Fibroblast of lung (primary cell): ENCODE data around the gene FAU. TPM values are rescaled to one million over a fixed set of nuclear protein-coding genes. Genes with fewer than 3 reads are reported as not detected.

Experiments
- DNase-seq, 2 donors: peaks; one replicate each; pipeline versions ENCODE4 v3.0.0 to v3.0.0-alpha.2; 2010; ENCODE audit warnings: low read depth in 2 of 2
- H2AFZ ChIP-seq: 2 replicates; pipeline ENCODE4 v1.5.1; 2012; ENCODE audit warnings: low read length, control low read depth, inconsistent platforms
- H3K27ac ChIP-seq: 2 replicates; pipeline ENCODE4 v1.5.1; 2011; ENCODE audit warnings: low read length, control low read depth; ENCODE audit not compliant: insufficient read depth
- H3K27me3 ChIP-seq: 2 replicates; pipeline ENCODE4 v1.5.1; 2011; ENCODE audit warnings: mild to moderate bottlenecking, low read length; ENCODE audit not compliant: control insufficient read depth, insufficient read depth
- H3K36me3 ChIP-seq: 2 replicates; pipeline ENCODE4 v1.5.1; 2011; ENCODE audit warnings: low read length; ENCODE audit not compliant: control insufficient read depth, insufficient read depth
- H3K4me1 ChIP-seq: 2 replicates; pipeline ENCODE4 v1.5.1; 2011; ENCODE audit warnings: low read length; ENCODE audit not compliant: control insufficient read depth, insufficient read depth; ENCODE audit errors: extremely low read depth
- H3K4me2 ChIP-seq: 2 replicates; pipeline ENCODE4 v1.5.1; 2011; ENCODE audit warnings: low read length, control low read depth; ENCODE audit not compliant: insufficient read depth; ENCODE audit errors: extremely low read depth
- H3K4me3 ChIP-seq, 4 experiments: fragments of 200-600 bp in 1 of 4; sonication (generic) in 1 of 4; replicated peaks in 1 of 4; 2 replicates each; pipeline ENCODE4 v1.5.1; 2011 to 2016; ENCODE audit warnings: low read length in 4 of 4, low read depth in 3 of 4, mild to moderate bottlenecking in 3 of 4, control low read depth in 2 of 4, inconsistent platforms in 1 of 4, mixed read lengths in 1 of 4; ENCODE audit not compliant: insufficient read depth in 1 of 4; ENCODE audit errors: control extremely low read depth in 1 of 4
- H3K79me2 ChIP-seq: 2 replicates; pipeline ENCODE4 v1.5.1; 2012; ENCODE audit warnings: mild to moderate bottlenecking, low read length, inconsistent platforms; ENCODE audit not compliant: control insufficient read depth, insufficient read depth
- H3K9ac ChIP-seq: 2 replicates; pipeline ENCODE4 v1.5.1; 2011; ENCODE audit warnings: mild to moderate bottlenecking, low read length, control low read depth; ENCODE audit not compliant: insufficient read depth
- H3K9me3 ChIP-seq: 2 replicates; pipeline ENCODE4 v1.5.1; 2012; ENCODE audit warnings: low read depth, low read length; ENCODE audit not compliant: control insufficient read depth, insufficient read depth
- H4K20me1 ChIP-seq: 2 replicates; pipeline ENCODE4 v1.5.1; 2011; ENCODE audit warnings: low read length; ENCODE audit not compliant: control insufficient read depth, insufficient read depth; ENCODE audit errors: extremely low read depth
- CTCF ChIP-seq, 2 donors: IDR thresholded peaks in 1 of 2; conservative IDR thresholded peaks in 1 of 2; 1 replicate in 1 of 2; 2 replicates in 1 of 2; pipeline ENCODE4 v1.5.1; 2011 to 2012; ENCODE audit warnings: low read length in 2 of 2, control low read depth in 1 of 2, inconsistent platforms in 1 of 2, low read depth in 1 of 2, mild to moderate bottlenecking in 1 of 2
- EZH2 ChIP-seq: IDR thresholded peaks from 2 replicates; pipeline ENCODE4 v1.5.1; 2012; ENCODE audit warnings: low read length, control low read depth, mild to moderate bottlenecking; ENCODE audit errors: missing control alignments
- polyA plus RNA-seq, 2 donors: library from polyadenylated mRNA; depleted of rRNA in 1 of 2; stranded (reverse) in 1 of 2; unstranded in 1 of 2; fragments of >200 nt; gene quantifications; 2 replicates each; pipeline ENCODE4 v1.2.1, GENCODE V29; 2011 to 2012; ENCODE audit warnings: missing spikeins in 1 of 2
- total RNA-seq: library from RNA; depleted of rRNA; stranded (reverse); fragments of >200 nt; gene quantifications from 2 replicates; pipeline ENCODE4 v1.2.1, GENCODE V29; 2014

FAU gene
- total and polyA plus RNA-seq, 2 donors (not counting 1 experiment from before 2014, with no cell fraction given), result 256 to 336 TPM

DNA sequence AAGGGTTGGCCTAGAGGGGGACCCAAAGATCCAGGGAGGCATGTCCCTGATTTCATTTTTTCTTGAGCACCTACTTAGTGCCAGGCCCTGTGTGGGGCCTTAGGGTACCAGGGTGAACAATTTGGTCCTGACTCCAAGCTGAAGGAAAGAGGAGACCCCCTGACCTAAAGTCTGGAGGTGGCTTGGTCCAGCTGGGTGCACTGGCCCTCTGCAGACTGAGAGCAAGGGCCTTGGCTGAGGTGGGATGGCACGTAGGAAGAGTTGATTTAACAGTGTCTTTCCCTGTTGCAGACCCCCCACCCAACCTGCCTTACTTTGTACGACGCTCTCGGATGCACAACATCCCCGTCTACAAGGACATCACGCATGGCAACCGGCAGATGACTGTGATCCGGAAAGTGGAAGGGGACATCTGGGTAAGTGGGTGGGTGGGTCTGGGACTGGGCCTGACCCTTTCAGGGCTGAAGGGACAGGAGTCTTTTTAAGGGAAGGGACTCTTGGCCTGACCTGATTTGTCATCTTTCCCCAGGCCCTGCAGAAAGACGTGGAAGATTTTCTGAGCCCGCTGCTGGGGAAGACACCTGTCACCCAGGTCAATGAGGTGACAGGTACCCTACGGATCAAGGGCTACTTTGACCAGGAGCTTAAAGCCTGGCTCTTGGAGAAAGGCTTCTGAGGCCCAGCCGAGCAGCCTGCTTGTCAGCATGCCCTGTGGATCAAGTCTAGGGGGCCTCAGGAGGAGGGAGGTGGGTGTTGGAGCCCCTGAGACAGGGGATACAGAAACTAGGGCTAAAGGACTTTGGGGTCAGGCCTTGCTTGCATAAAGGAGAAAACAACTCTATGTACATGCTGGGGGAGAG, 3.5 kb upstream of the FAU start:
- H3K27me3 ChIP-seq, result no peaks in the 10 kb centered on the region
- peaks cover 28% of the 10 kb centered on the region for H3K36me3 ChIP-seq
- no peaks in the 10 kb centered on the region for H4K20me1 ChIP-seq
- H3K4me2 ChIP-seq, result no peak overlapping the region
- DNase-seq, result no peak
- H3K9me3 ChIP-seq, result no peaks in the 10 kb centered on the region
- H3K9ac ChIP-seq, result no peak overlapping the region
- peaks cover 24% of the 10 kb centered on the region for H3K79me2 ChIP-seq
- TF ChIP-seq EZH2 (no peak), CTCF (conservative IDR thresholded peaks at IDR 0.05 in 1 of 2, IDR thresholded peaks at IDR 0.05 in 1 of 2; ENCODE audit: low read depth in 1 of 2, low read length in 2 of 2) (no peak)
- no peak overlapping the region for H3K4me3 ChIP-seq
- H3K4me1 ChIP-seq, result peaks cover 6% of the 10 kb centered on the region
- no peak overlapping the region for H2AFZ ChIP-seq
- H3K27ac ChIP-seq, result no peak overlapping the region

- no peak overlapping the region for H3K27ac ChIP-seq
- no peak overlapping the region for H3K9ac ChIP-seq
- H3K4me2 ChIP-seq, result no peak overlapping the region
- H3K9me3 ChIP-seq, result no peaks in the 10 kb centered on the region
- H3K4me1 ChIP-seq, result peaks cover 6% of the 10 kb centered on the region
- peaks cover 29% of the 10 kb centered on the region for H3K79me2 ChIP-seq
- no peak overlapping the region for H2AFZ ChIP-seq
- no peak overlapping the region for H3K4me3 ChIP-seq
- TF ChIP-seq EZH2 (no peak), CTCF (conservative IDR thresholded peaks at IDR 0.05 in 1 of 2, IDR thresholded peaks at IDR 0.05 in 1 of 2; ENCODE audit: low read depth in 1 of 2, low read length in 2 of 2) (no peak)
- DNase-seq, result no peak
- no peaks in the 10 kb centered on the region for H3K27me3 ChIP-seq
- H3K36me3 ChIP-seq, result peaks cover 31% of the 10 kb centered on the region
- no peaks in the 10 kb centered on the region for H4K20me1 ChIP-seq
Observed at GRCh38 chr11:65124480-65125196, 2.7 kb upstream of the FAU start.

GRCh38 chr11:65121447-65121864, 478 bp downstream of the FAU start:
- Histone ChIP-seq H3K4me3 (peak overlapping the region; percentile 57 to 98 (median 85)), H3K4me1 (peaks cover 6% of the 10 kb centered on the region), H2AFZ (no peak overlapping the region), H3K36me3 (peaks cover 16% of the 10 kb centered on the region), H3K9ac (peak overlapping the region; percentile 95), H3K27ac (peak overlapping the region; percentile 94), H3K27me3 (no peaks in the 10 kb centered on the region), H4K20me1 (no peaks in the 10 kb centered on the region), H3K4me2 (peak overlapping the region; percentile 96), H3K79me2 (peaks cover 33% of the 10 kb centered on the region), H3K9me3 (no peaks in the 10 kb centered on the region)
- TF ChIP-seq EZH2 (no peak), CTCF (conservative IDR thresholded peaks at IDR 0.05 in 1 of 2, IDR thresholded peaks at IDR 0.05 in 1 of 2; ENCODE audit: low read depth in 1 of 2, low read length in 2 of 2) (no peak)
- no peak for DNase-seq
